Natural killer cell (primary cell): ENCODE data around the gene NFATC3. TPM values are rescaled to one million over a fixed set of nuclear protein-coding genes. Genes with fewer than 3 reads are reported as not detected.
A peak's percentile ranks its signal among the peaks of the same experiment; 100 is the strongest.
"Not testable (repeated sequence)": the region's sequence is repeated elsewhere in the genome, so short reads cannot be mapped to it uniquely, and the experiment has no call there.

ENCODE experiments used
- ATAC-seq, 3 donors: fragments of 150-1000 bp in 2 of 3; fragments of 200-7000 bp in 1 of 3; cut with Tn5 transposase; 1 replicate in 1 of 3; 2 replicates in 2 of 3; pipeline ENCODE4 v1.10.0; 2021; ENCODE audit warnings: mild to moderate bottlenecking in 2 of 3, moderate library complexity in 2 of 3
- DNase-seq, 2 donors: peaks; one replicate each; pipeline versions ENCODE4 v3.0.0 to v3.0.0-alpha.2; 2013 to 2021; ENCODE audit warnings: mixed read lengths in 1 of 2
- H3K27ac ChIP-seq: one replicate; pipeline ENCODE4 v1.5.1; 2013; ENCODE audit warnings: mild to moderate bottlenecking, low read length
- H3K27me3 ChIP-seq: one replicate; pipeline ENCODE4 v1.6.1; 2013; ENCODE audit warnings: low read length; ENCODE audit not compliant: control insufficient read depth, insufficient read depth
- H3K36me3 ChIP-seq: one replicate; pipeline ENCODE4 v1.6.1; 2013; ENCODE audit warnings: low read length; ENCODE audit not compliant: control insufficient read depth, insufficient read depth
- H3K4me1 ChIP-seq: one replicate; pipeline ENCODE4 v1.6.1; 2013; ENCODE audit warnings: low read length; ENCODE audit not compliant: control insufficient read depth, insufficient read depth
- H3K4me3 ChIP-seq: one replicate; pipeline ENCODE4 v1.5.1; 2013; ENCODE audit warnings: low read length
- H3K9me3 ChIP-seq: one replicate; pipeline ENCODE4 v1.6.1; 2013; ENCODE audit warnings: low read length; ENCODE audit not compliant: control insufficient read depth, insufficient read depth
- H3K27ac Mint-ChIP-seq, 2 donors: one replicate each; pipeline ENCODE4 v1.8.0; 2022; ENCODE audit warnings: mild to moderate bottlenecking in 2 of 2, mixed read lengths in 2 of 2, moderate library complexity in 1 of 2
- H3K27me3 Mint-ChIP-seq, 2 donors: one replicate each; pipeline ENCODE4 v1.8.0; 2022; ENCODE audit warnings: low read depth in 2 of 2, mixed read lengths in 2 of 2
- H3K36me3 Mint-ChIP-seq: one replicate; pipeline ENCODE4 v1.8.0; 2022; ENCODE audit warnings: mixed read lengths
- H3K4me1 Mint-ChIP-seq, 2 donors: one replicate each; pipeline ENCODE4 v1.8.0; 2022; ENCODE audit warnings: mixed read lengths in 2 of 2
- H3K4me3 Mint-ChIP-seq: one replicate; pipeline ENCODE4 v1.8.0; 2022; ENCODE audit warnings: mild to moderate bottlenecking, moderate library complexity, mixed read lengths
- H3K9me3 Mint-ChIP-seq, 2 donors: one replicate each; pipeline ENCODE4 v1.8.0; 2022; ENCODE audit warnings: mixed read lengths in 2 of 2
- CTCF ChIP-seq: fragments of 200-600 bp; IDR thresholded peaks from one replicate; pipeline ENCODE4 v1.8.0; 2022; ENCODE audit warnings: antibody characterized with exemption
- WGBS: methylation state at CpG from one replicate; pipeline ENCODE4 v1.1.7; 2013; ENCODE audit warnings: missing lambda C conversion rate; ENCODE audit not compliant: insufficient coverage; 5-methylcytosine and 5-hydroxymethylcytosine counted together
- intact Hi-C: fragments of 100-400 bp; cut with micrococcal nuclease; formaldehyde crosslinking; loops from one replicate; pipeline ENCODE4 v1.14.2; 2022
- total RNA-seq, 4 donors: library from RNA; stranded (reverse); fragments of 120-200 nt in 1 of 4; gene quantifications; one replicate each; pipeline versions ENCODE4 v1.2.3 to v1.2.4, GENCODE V29; 2013 to 2022

The NFATC3 gene
- total RNA-seq, 3 donors from 2014 or later (not counting 1 experiment from before 2014, with no cell fraction given) = 241 to 282 (median 263) TPM

DNA sequence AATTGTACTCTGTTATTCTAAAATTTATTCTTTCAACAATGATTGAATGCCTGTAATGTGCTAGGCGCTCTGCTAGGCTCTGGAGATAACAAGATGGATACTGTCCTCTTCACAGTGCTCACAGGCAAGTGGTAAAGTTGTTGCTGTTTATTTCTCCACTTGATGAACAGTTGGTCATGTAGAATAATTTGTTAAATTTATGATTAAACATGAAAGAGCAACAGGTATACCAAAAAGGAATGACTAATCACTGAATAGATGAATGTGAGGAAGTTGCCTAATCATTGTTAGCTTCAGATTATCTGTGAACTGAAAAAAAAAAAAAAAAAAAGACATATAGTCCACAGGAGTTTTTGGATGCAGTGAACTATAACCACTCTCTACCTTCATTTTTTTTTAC is 62.3 kb downstream of the NFATC3 start:
- no peaks in the 10 kb centered on the region for H3K9me3 Mint-ChIP-seq
- 100% methylated on average over 1 of the region's 1 CpG for WGBS
- ATAC-seq = no peak

GRCh38 chr16:68149596-68149995 is 64.4 kb downstream of the NFATC3 start:
- no peaks in the 10 kb centered on the region for H3K27me3 ChIP-seq
- no peak for TF ChIP-seq CTCF
- no peaks in the 10 kb centered on the region for H3K9me3 ChIP-seq
- H3K27ac Mint-ChIP-seq = peak overlapping the region; percentile 64 to 69
- no peaks in the 10 kb centered on the region for H3K4me1 ChIP-seq
- H3K4me1 Mint-ChIP-seq = peaks cover 50 to 62% of the 10 kb centered on the region in 2 donors
- no peaks in the 10 kb centered on the region for H3K9me3 Mint-ChIP-seq
- intact Hi-C loops = loop anchor here (10.0 kb wide), 1 partner anchor 55 kb away; no protein-coding TSS in a partner anchor
- ATAC-seq (no peak), DNase-seq (no peak)
- H3K4me3 Mint-ChIP-seq = no peak overlapping the region
- no peak overlapping the region for H3K27ac ChIP-seq
- peaks cover 12% of the 10 kb centered on the region for H3K36me3 ChIP-seq
- H3K27me3 Mint-ChIP-seq = no peaks in the 10 kb centered on the region
- H3K4me3 ChIP-seq = no peak overlapping the region
- peaks cover 6% of the 10 kb centered on the region for H3K36me3 Mint-ChIP-seq

More for the DNA sequence above, 62.3 kb downstream of the NFATC3 start:
- H3K4me3 Mint-ChIP-seq = no peak overlapping the region
- H3K27ac Mint-ChIP-seq = peak overlapping the region; percentile 76 to 86
- H3K4me1 ChIP-seq = peaks cover 6% of the 10 kb centered on the region
- no peak overlapping the region for H3K27ac ChIP-seq
- H3K36me3 Mint-ChIP-seq = peaks cover 6% of the 10 kb centered on the region
- no peaks in the 10 kb centered on the region for H3K9me3 ChIP-seq
- peaks cover 44 to 61% of the 10 kb centered on the region in 2 donors for H3K4me1 Mint-ChIP-seq
- peaks cover 14% of the 10 kb centered on the region for H3K36me3 ChIP-seq
- no peaks in the 10 kb centered on the region for H3K27me3 ChIP-seq
- DNase-seq = no peak
- TF ChIP-seq CTCF = no peak
- no peaks in the 10 kb centered on the region for H3K27me3 Mint-ChIP-seq
- intact Hi-C loops = loop anchor here (10.0 kb wide), 1 partner anchor 53 kb away; no protein-coding TSS in a partner anchor
- H3K4me3 ChIP-seq = no peak overlapping the region

- WGBS = 100% methylated on average over 3 of the region's 3 CpGs
- Histone ChIP-seq H3K4me3 (no peak overlapping the region), H3K36me3 (peaks cover 36% of the 10 kb centered on the region), H3K27ac (no peak overlapping the region), H3K4me1 (no peaks in the 10 kb centered on the region), H3K27me3 (no peaks in the 10 kb centered on the region), H3K9me3 (no peaks in the 10 kb centered on the region)
- Mint-ChIP-seq H3K9me3 (no peaks in the 10 kb centered on the region), H3K36me3 (peaks cover 7% of the 10 kb centered on the region), H3K4me1 (peaks cover 36 to 41% of the 10 kb centered on the region in 2 donors), H3K4me3 (no peak overlapping the region), H3K27me3 (no peaks in the 10 kb centered on the region), H3K27ac (peak overlapping the region; percentile 56 to 68)
- TF ChIP-seq CTCF = no peak
- DNase-seq (no peak), ATAC-seq (no peak)
- intact Hi-C loops = no loop called here
Measured at GRCh38 chr16:68155425-68155824, 70.3 kb downstream of the NFATC3 start.

DNA sequence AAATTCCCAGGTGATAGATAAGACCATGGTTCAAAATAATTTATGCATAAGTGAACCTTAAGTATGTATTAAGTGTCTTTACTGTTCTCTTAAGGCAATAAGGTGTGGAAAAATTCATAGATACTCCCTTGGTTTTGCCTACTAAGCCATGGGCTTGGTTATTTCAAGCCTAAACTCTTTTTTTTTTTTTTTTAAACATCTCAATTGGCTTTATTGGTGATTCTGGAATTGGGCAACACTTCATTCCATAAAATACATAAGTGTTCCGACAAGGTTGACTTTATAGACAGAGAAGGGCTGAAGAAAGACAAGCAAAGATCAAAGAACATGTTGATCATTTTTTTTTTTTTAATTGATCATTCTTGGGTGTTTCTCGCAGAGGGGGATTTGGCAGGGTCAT is 77.2 kb downstream of the NFATC3 start:
- H3K27me3 Mint-ChIP-seq = no peaks in the 10 kb centered on the region
- DNase-seq = no peak
- WGBS = no CpG with 5 or more reads among the region's 2 CpGs
- H3K4me3 Mint-ChIP-seq = no peak overlapping the region
- peak overlapping the region; percentile 25 to 45 for H3K27ac Mint-ChIP-seq
- H3K36me3 Mint-ChIP-seq = peaks cover 7% of the 10 kb centered on the region
- peaks cover 9 to 15% of the 10 kb centered on the region in 2 donors for H3K4me1 Mint-ChIP-seq
- TF ChIP-seq CTCF = no peak
- Histone ChIP-seq H3K27ac (no peak overlapping the region), H3K4me3 (no peak overlapping the region), H3K27me3 (no peaks in the 10 kb centered on the region), H3K9me3 (no peaks in the 10 kb centered on the region), H3K4me1 (no peaks in the 10 kb centered on the region), H3K36me3 (peaks cover 57% of the 10 kb centered on the region)
- no peaks in the 10 kb centered on the region for H3K9me3 Mint-ChIP-seq
- intact Hi-C loops = no loop called here
- no peak for ATAC-seq

GRCh38 chr16:68163275-68163674 is 78.1 kb downstream of the NFATC3 start:
- 99% methylated on average over 30 of the region's 31 CpGs for WGBS
- H3K9me3 Mint-ChIP-seq, H3K4me3 Mint-ChIP-seq, H3K27me3 ChIP-seq, H3K36me3 Mint-ChIP-seq, ATAC-seq, intact Hi-C loops, H3K9me3 ChIP-seq, H3K27ac ChIP-seq, H3K27me3 Mint-ChIP-seq, DNase-seq, H3K4me3 ChIP-seq, H3K27ac Mint-ChIP-seq, H3K4me1 ChIP-seq: not testable (repeated sequence)
- peaks cover 49% of the 10 kb centered on the region for H3K36me3 ChIP-seq
- H3K4me1 Mint-ChIP-seq = peaks cover 7 to 11% of the 10 kb centered on the region in 2 donors
